ENCODE measurements around the gene RNF220.

The RNF220 gene

DNA sequence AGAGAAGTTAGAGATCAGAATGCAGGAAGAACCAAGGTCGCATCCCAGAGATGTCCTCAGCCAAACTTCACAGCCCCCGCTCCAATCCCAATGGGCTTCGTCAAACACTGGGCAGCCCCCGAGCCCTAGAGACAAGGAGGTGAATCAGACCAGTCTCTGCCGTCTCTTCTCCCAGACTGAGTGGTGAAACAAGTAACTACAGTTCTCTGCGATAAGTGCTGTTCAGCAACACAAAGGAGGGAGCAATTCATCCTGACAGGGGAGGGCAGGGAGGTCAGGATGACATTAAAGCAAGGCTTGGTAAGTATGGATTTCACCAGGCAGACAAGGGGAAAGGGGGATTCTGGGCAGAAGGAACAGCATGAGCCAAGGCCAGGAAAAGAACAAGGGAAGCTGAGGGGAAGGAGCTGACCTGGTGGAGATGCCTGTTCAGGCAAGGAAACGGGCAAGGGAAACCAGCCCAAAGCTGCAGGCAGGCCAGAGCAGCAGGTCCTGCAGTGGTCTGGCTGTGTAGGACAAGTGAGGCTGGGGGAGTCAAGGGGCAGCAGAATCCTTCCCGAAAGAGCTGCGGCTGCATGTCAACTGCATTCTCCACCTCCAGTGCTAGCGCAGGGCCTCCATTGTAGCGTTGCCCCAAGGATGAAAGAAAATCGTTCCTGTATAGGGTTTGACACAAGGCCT lies 36.4 kb upstream of the RNF220 start:
- H3K4me3 ChIP-seq: no peak overlapping the region
- TF ChIP-seq FOXP2 (optimal IDR thresholded peaks at IDR 0.05; ENCODE audit: control extremely low read depth, extremely low read length, insufficient read depth): no peak
- no peak for TF ChIP-seq EZH2 (IDR thresholded peaks at IDR 0.05)
- no peak for TF ChIP-seq POLR2AphosphoS5 (IDR thresholded peaks at IDR 0.05; ENCODE audit: borderline replicate concordance, low read depth, low read length)
- H3K9me3 ChIP-seq (ENCODE audit: low read depth, low read length): no peaks in the 10 kb centered on the region
- DNase-seq (ENCODE audit: low read depth, low spot score): no peak
- H3K9ac ChIP-seq (ENCODE audit: insufficient read length): no peak overlapping the region
- no peak overlapping the region for H3K27ac ChIP-seq
- H3K36me3 ChIP-seq (ENCODE audit: insufficient read depth, low read length): no peaks in the 10 kb centered on the region

- no peak for DNase-seq (ENCODE audit: low read depth, low spot score)
- H3K4me3 ChIP-seq: no peak overlapping the region
- H3K27ac ChIP-seq: no peak overlapping the region
- H3K36me3 ChIP-seq (ENCODE audit: insufficient read depth, low read length): no peaks in the 10 kb centered on the region
- no peaks in the 10 kb centered on the region for H3K9me3 ChIP-seq (ENCODE audit: low read depth, low read length)
- TF ChIP-seq FOXP2 (optimal IDR thresholded peaks at IDR 0.05; ENCODE audit: control extremely low read depth, extremely low read length, insufficient read depth): no peak
- TF ChIP-seq POLR2AphosphoS5 (IDR thresholded peaks at IDR 0.05; ENCODE audit: borderline replicate concordance, low read depth, low read length): no peak
- no peak for TF ChIP-seq EZH2 (IDR thresholded peaks at IDR 0.05)
- H3K9ac ChIP-seq (ENCODE audit: insufficient read length): no peak overlapping the region
These were observed 33.8 kb upstream of the RNF220 start for GRCh38 chr1:44371206-44371605.

GRCh38 chr1:44375547-44375946 lies 29.5 kb upstream of the RNF220 start:
- TF ChIP-seq EZH2 (IDR thresholded peaks at IDR 0.05) (no peak), FOXP2 (optimal IDR thresholded peaks at IDR 0.05; ENCODE audit: control extremely low read depth, extremely low read length, insufficient read depth) (no peak), POLR2AphosphoS5 (IDR thresholded peaks at IDR 0.05; ENCODE audit: borderline replicate concordance, low read depth, low read length) (no peak)
- Histone ChIP-seq H3K9ac (ENCODE audit: insufficient read length) (no peak overlapping the region), H3K9me3 (ENCODE audit: low read depth, low read length) (no peaks in the 10 kb centered on the region), H3K36me3 (ENCODE audit: insufficient read depth, low read length) (no peaks in the 10 kb centered on the region), H3K27ac (no peak overlapping the region), H3K4me3 (no peak overlapping the region)
- no peak for DNase-seq (ENCODE audit: low read depth, low spot score)

- no peak for DNase-seq (ENCODE audit: low read depth, low spot score)
- H3K9ac ChIP-seq (ENCODE audit: insufficient read length): no peak overlapping the region
- H3K4me3 ChIP-seq: no peak overlapping the region
- TF ChIP-seq EZH2 (IDR thresholded peaks at IDR 0.05) (no peak), FOXP2 (optimal IDR thresholded peaks at IDR 0.05; ENCODE audit: control extremely low read depth, extremely low read length, insufficient read depth) (no peak), POLR2AphosphoS5 (IDR thresholded peaks at IDR 0.05; ENCODE audit: borderline replicate concordance, low read depth, low read length) (no peak)
- no peaks in the 10 kb centered on the region for H3K36me3 ChIP-seq (ENCODE audit: insufficient read depth, low read length)
- H3K27ac ChIP-seq: no peak overlapping the region
- H3K9me3 ChIP-seq (ENCODE audit: low read depth, low read length): no peaks in the 10 kb centered on the region
These were observed 26.9 kb upstream of the RNF220 start for GRCh38 chr1:44377925-44378784.

- no peaks in the 10 kb centered on the region for H3K36me3 ChIP-seq (ENCODE audit: insufficient read depth, low read length)
- H3K4me3 ChIP-seq: no peak overlapping the region
- DNase-seq (ENCODE audit: low read depth, low spot score): no peak
- no peak overlapping the region for H3K9ac ChIP-seq (ENCODE audit: insufficient read length)
- no peak overlapping the region for H3K27ac ChIP-seq
- H3K9me3 ChIP-seq (ENCODE audit: low read depth, low read length): no peaks in the 10 kb centered on the region
- no peak for TF ChIP-seq EZH2 (IDR thresholded peaks at IDR 0.05)
- TF ChIP-seq FOXP2 (optimal IDR thresholded peaks at IDR 0.05; ENCODE audit: control extremely low read depth, extremely low read length, insufficient read depth): no peak
- no peak for TF ChIP-seq POLR2AphosphoS5 (IDR thresholded peaks at IDR 0.05; ENCODE audit: borderline replicate concordance, low read depth, low read length)
These were observed 24.3 kb upstream of the RNF220 start for GRCh38 chr1:44380666-44381177.

GRCh38 chr1:44388551-44388950 lies 16.5 kb upstream of the RNF220 start:
- H3K36me3 ChIP-seq (ENCODE audit: insufficient read depth, low read length): no peaks in the 10 kb centered on the region
- DNase-seq (ENCODE audit: low read depth, low spot score): no peak
- no peaks in the 10 kb centered on the region for H3K9me3 ChIP-seq (ENCODE audit: low read depth, low read length)
- no peak overlapping the region for H3K9ac ChIP-seq (ENCODE audit: insufficient read length)
- no peak overlapping the region for H3K27ac ChIP-seq
- TF ChIP-seq EZH2 (IDR thresholded peaks at IDR 0.05) (no peak), FOXP2 (optimal IDR thresholded peaks at IDR 0.05; ENCODE audit: control extremely low read depth, extremely low read length, insufficient read depth) (no peak), POLR2AphosphoS5 (IDR thresholded peaks at IDR 0.05; ENCODE audit: borderline replicate concordance, low read depth, low read length) (no peak)
- H3K4me3 ChIP-seq: no peak overlapping the region

- H3K9me3 ChIP-seq (ENCODE audit: low read depth, low read length): no peaks in the 10 kb centered on the region
- H3K27ac ChIP-seq: no peak overlapping the region
- no peak overlapping the region for H3K9ac ChIP-seq (ENCODE audit: insufficient read length)
- no peak overlapping the region for H3K4me3 ChIP-seq
- H3K36me3 ChIP-seq (ENCODE audit: insufficient read depth, low read length): no peaks in the 10 kb centered on the region
- no peak for TF ChIP-seq EZH2 (IDR thresholded peaks at IDR 0.05)
- TF ChIP-seq POLR2AphosphoS5 (IDR thresholded peaks at IDR 0.05; ENCODE audit: borderline replicate concordance, low read depth, low read length): no peak
- no peak for TF ChIP-seq FOXP2 (optimal IDR thresholded peaks at IDR 0.05; ENCODE audit: control extremely low read depth, extremely low read length, insufficient read depth)
- no peak for DNase-seq (ENCODE audit: low read depth, low spot score)
These were observed 15.6 kb upstream of the RNF220 start for GRCh38 chr1:44389437-44389836.

DNA sequence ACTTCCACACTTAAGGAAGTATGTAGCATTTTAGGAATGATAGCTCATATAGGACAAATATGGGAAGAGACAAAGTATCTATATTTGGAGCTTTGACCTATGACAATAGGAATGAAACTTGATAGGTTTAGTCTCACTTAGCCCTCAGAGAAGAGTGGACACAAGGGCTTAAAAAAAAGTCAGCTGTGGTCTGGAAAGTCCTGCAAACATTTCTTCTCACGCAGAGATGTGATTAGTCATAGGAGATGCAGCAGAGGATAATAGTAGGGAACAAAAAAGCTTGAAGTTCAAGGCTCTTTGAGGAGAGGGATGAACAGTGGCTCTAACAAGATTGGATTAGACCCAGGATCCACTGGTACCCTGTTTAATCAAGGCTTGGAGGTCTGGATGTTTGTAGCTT lies 14.8 kb upstream of the RNF220 start:
- Histone ChIP-seq H3K4me3 (no peak overlapping the region), H3K9ac (ENCODE audit: insufficient read length) (no peak overlapping the region), H3K27ac (no peak overlapping the region), H3K9me3 (ENCODE audit: low read depth, low read length) (no peaks in the 10 kb centered on the region), H3K36me3 (ENCODE audit: insufficient read depth, low read length) (no peaks in the 10 kb centered on the region)
- no peak for DNase-seq (ENCODE audit: low read depth, low spot score)
- TF ChIP-seq EZH2 (IDR thresholded peaks at IDR 0.05) (no peak), POLR2AphosphoS5 (IDR thresholded peaks at IDR 0.05; ENCODE audit: borderline replicate concordance, low read depth, low read length) (no peak), FOXP2 (optimal IDR thresholded peaks at IDR 0.05; ENCODE audit: control extremely low read depth, extremely low read length, insufficient read depth) (no peak)

Measured in SK-N-MC (cell line).